CD4-positive, alpha-beta T cell treated with Interleukin-6 at 100 ng/mL for 8 hours (primary cell): Measurements from ENCODE around the gene PDE6A.
"Not testable (repeated sequence)": the region's sequence is repeated elsewhere in the genome, so short reads cannot be mapped to it uniquely, and the experiment has no call there.

Source experiments
- DNase-seq: peaks from one replicate; pipeline ENCODE4 v3.0.0-alpha.2; 2020; ENCODE audit warnings: mixed read lengths, low spot score

The PDE6A gene

GRCh38 chr5:149894237-149894636, 50.4 kb downstream of the PDE6A start:
- no peak for DNase-seq

- DNase-seq: no peak
These were observed 51.1 kb downstream of the PDE6A start for GRCh38 chr5:149893403-149893931.

GRCh38 chr5:149892594-149892993, 52.0 kb downstream of the PDE6A start:
- DNase-seq: no peak

- no peak for DNase-seq
These were observed 56.3 kb downstream of the PDE6A start for GRCh38 chr5:149888280-149888679.

- no peak for DNase-seq
These were observed 56.9 kb downstream of the PDE6A start for GRCh38 chr5:149887622-149888183.

- no peak for DNase-seq
These were observed 57.7 kb downstream of the PDE6A start for GRCh38 chr5:149886692-149887470.

GRCh38 chr5:149886060-149886459, 58.5 kb downstream of the PDE6A start:
- DNase-seq: no peak

GRCh38 chr5:149885513-149885912, 59.1 kb downstream of the PDE6A start:
- DNase-seq: no peak

- no peak for DNase-seq
These were observed 61.0 kb downstream of the PDE6A start for GRCh38 chr5:149883550-149883949.

GRCh38 chr5:149882633-149883032, 62.0 kb downstream of the PDE6A start:
- not testable (repeated sequence) for DNase-seq

- DNase-seq: no peak
These were observed 62.7 kb downstream of the PDE6A start for GRCh38 chr5:149881874-149882273.

GRCh38 chr5:149881069-149881622, 63.4 kb downstream of the PDE6A start:
- no peak for DNase-seq

GRCh38 chr5:149879593-149879992, 65.0 kb downstream of the PDE6A start:
- DNase-seq: not testable (repeated sequence)

- DNase-seq: no peak
These were observed 66.2 kb downstream of the PDE6A start for GRCh38 chr5:149878371-149878770.

- no peak for DNase-seq
These were observed 70.7 kb downstream of the PDE6A start for GRCh38 chr5:149873896-149874295.

GRCh38 chr5:149872351-149873040, 72.1 kb downstream of the PDE6A start:
- DNase-seq: no peak

- no peak for DNase-seq
These were observed 73.1 kb downstream of the PDE6A start for GRCh38 chr5:149871471-149871870.

- DNase-seq: no peak
These were observed 73.9 kb downstream of the PDE6A start for GRCh38 chr5:149870697-149871096.

- no peak for DNase-seq
These were observed 74.4 kb downstream of the PDE6A start for GRCh38 chr5:149870232-149870631.

- DNase-seq: no peak
These were observed 75.2 kb downstream of the PDE6A start for GRCh38 chr5:149869411-149869821.

GRCh38 chr5:149865746-149866145, 78.8 kb downstream of the PDE6A start:
- no peak for DNase-seq

- no peak for DNase-seq
These were observed 80.8 kb downstream of the PDE6A start for GRCh38 chr5:149863830-149864229.

GRCh38 chr5:149863176-149863575, 81.4 kb downstream of the PDE6A start:
- no peak for DNase-seq
